ENCODE results near the gene NTSR2. TPM values are rescaled to one million over a fixed set of nuclear protein-coding genes. Genes with fewer than 3 reads are reported as not detected.
A peak's percentile ranks its signal among the peaks of the same experiment; 100 is the strongest.

Gene NTSR2
- total RNA-seq, 1 donor from 2014 or later = not detected

DNA sequence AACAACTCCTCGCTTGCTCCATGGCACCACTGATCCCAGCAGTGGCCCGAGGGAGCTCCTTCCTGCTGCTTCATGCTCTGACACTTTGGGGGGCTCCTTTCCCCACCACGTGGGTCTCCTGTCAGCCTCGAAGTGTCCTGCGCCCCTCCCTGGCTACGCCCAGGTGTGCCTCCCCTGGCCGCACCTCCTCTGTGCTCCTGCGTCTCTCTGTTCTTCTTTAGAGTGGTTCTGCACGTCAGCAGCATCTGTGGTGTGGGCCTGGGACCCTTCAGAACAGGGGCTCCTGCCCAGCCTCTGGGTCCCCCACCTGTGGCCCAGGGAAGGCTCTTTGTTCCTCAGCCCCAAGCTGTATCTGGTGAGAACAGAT lies 26.7 kb upstream of the NTSR2 start:
- peaks cover 3% of the 10 kb centered on the region for H3K4me1 Mint-ChIP-seq (ENCODE audit: low read depth)
- H3K9me3 Mint-ChIP-seq = no peaks in the 10 kb centered on the region
- peaks cover 6% of the 10 kb centered on the region for H3K27me3 Mint-ChIP-seq (ENCODE audit: low read depth)
- no peaks in the 10 kb centered on the region for H3K36me3 Mint-ChIP-seq (ENCODE audit: low read depth)
- H3K27ac Mint-ChIP-seq = no peak overlapping the region
- no peak for DNase-seq (ENCODE audit: low spot score)
- H3K4me3 Mint-ChIP-seq (ENCODE audit: low read depth) = no peak overlapping the region
- intact Hi-C loops (cut with micrococcal nuclease) = no loop called here

DNA sequence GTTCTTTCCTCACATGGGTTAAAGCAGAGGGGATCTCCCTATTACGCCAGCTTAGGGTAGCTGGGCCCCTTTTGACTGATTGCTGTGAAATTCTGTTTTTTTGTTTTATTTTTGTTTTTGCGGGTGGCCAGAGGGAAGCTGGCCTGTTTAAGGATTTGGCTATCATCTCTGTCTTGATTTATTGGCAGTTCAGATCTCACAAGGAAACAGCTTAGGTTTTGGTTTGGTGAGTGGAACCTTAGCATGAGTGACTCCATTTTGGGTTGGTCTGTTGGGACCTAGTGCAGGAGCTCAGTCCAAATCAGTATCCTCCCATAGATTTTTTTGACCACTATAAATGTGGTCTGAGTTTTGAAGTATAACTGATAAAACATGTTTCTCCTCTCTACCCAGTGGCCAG lies 25.6 kb upstream of the NTSR2 start:
- H3K36me3 Mint-ChIP-seq (ENCODE audit: low read depth) = no peaks in the 10 kb centered on the region
- no peaks in the 10 kb centered on the region for H3K9me3 Mint-ChIP-seq
- intact Hi-C loops (cut with micrococcal nuclease) = no loop called here
- peaks cover 6% of the 10 kb centered on the region for H3K27me3 Mint-ChIP-seq (ENCODE audit: low read depth)
- H3K27ac Mint-ChIP-seq = no peak overlapping the region
- no peak for DNase-seq (ENCODE audit: low spot score)
- H3K4me1 Mint-ChIP-seq (ENCODE audit: low read depth) = peaks cover 3% of the 10 kb centered on the region
- H3K4me3 Mint-ChIP-seq (ENCODE audit: low read depth) = no peak overlapping the region

DNA sequence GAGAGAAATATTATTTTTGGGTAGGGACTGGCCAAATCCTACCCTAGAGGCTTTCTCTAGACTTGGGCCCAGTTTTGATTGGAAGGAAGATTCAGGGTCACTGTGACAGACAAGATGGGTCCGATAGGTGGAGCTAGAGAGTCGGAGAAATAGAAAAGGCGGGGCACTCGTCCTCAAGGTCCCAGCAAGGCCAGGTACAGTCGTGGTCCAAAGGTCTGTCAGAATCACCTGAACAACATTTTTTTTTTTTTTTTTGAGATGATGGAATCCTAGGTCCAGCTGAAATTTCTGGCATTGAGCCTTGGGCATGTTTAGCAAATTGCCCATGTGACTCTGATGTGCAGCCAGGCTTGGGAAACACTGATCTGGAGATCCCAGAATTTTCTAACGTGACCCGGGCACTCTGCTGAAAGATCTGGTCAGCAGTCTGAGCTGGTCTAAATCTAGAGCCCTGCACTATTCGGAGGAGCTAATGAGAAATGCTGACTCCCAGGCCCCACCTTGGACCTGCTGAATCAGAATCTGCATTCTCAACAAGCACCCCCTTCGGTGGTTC lies 23.0 kb upstream of the NTSR2 start:
- H3K9me3 Mint-ChIP-seq = no peaks in the 10 kb centered on the region
- H3K36me3 Mint-ChIP-seq (ENCODE audit: low read depth) = no peaks in the 10 kb centered on the region
- intact Hi-C loops (cut with micrococcal nuclease) = loop anchor here (1.0 kb wide), 1 partner anchor 86 kb away; no protein-coding TSS in a partner anchor
- H3K4me3 Mint-ChIP-seq (ENCODE audit: low read depth) = no peak overlapping the region
- H3K4me1 Mint-ChIP-seq (ENCODE audit: low read depth) = peaks cover 12% of the 10 kb centered on the region
- peak; percentile 50 for DNase-seq (ENCODE audit: low spot score)
- no peak overlapping the region for H3K27ac Mint-ChIP-seq
- H3K27me3 Mint-ChIP-seq (ENCODE audit: low read depth) = peaks cover 8% of the 10 kb centered on the region

DNA sequence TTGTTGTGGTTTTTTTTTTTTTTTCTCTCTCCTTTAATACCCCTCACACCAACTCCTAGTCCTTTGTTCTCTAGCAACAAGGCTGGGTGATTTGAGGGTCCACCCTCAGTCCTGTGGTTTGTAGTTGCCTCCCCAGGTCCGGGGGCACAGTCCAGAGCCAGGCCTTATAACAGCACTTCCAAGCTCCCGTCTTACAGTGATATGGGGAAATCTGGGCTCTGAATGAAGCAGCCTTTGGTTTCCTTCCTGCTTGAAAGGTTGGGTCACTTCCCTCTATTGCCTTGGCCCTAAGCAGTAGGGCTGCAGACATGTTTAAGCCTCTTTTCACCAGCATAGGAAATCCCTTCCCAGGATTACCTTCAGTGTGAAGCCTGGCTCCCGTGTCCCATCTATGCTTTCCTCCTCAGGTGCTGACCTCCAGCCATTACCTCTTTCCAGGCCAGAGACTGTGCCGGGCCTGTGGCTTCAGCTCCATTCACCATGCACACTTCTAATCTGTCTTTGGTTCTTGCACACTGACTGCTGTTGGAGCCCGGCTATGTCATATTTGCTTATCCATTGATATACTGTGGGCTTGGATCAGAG lies 21.2 kb upstream of the NTSR2 start:
- Mint-ChIP-seq H3K9me3 (no peaks in the 10 kb centered on the region), H3K4me3 (ENCODE audit: low read depth) (no peak overlapping the region), H3K27me3 (ENCODE audit: low read depth) (peaks cover 13% of the 10 kb centered on the region), H3K27ac (no peak overlapping the region), H3K4me1 (ENCODE audit: low read depth) (peaks cover 16% of the 10 kb centered on the region), H3K36me3 (ENCODE audit: low read depth) (no peaks in the 10 kb centered on the region)
- no peak for DNase-seq (ENCODE audit: low spot score)
- intact Hi-C loops (cut with micrococcal nuclease) = no loop called here

DNA sequence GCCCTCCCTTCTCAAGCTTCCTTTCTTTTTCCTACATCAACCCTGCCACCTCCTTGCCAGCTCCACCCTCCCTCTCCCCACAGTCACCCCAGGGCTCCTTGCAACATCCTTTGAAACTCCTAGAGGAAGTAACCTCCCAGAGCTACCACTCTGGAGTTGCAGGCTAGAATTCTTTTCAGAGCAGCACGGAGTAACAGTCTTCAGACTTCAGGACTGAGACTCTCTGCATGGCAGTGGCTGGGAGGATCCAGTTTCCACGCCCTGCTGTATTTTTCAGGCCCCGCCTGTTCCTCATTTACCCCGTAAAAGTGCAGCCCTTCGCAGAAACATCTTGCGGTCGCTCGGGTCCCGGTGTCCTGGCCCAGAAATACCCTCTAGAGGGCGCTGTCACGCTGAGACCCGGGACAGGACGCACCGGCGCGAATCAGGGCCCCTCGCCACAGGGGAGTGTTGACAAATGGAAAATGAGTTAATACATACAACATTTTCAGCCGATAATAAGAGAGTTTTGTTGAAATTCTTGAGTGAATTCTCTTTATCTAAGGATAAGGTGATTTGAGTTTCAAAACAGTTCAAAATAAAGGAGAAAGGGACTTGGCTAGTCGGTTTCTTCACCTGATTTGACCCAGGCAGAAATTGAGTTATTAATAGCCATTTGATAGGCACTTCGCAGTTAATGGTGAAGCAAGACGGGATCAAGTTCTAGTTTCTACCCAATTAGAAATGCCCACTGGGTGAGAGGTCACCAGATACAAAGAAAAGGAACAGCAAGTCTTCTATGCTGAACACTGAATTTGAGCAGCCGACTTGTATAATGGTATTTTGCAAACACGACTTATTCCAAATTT lies 18.5 kb upstream of the NTSR2 start:
- peak overlapping the region; percentile 51 for H3K4me3 Mint-ChIP-seq (ENCODE audit: low read depth)
- H3K27me3 Mint-ChIP-seq (ENCODE audit: low read depth) = peaks cover 13% of the 10 kb centered on the region
- DNase-seq (ENCODE audit: low spot score) = peak; percentile 82
- peaks cover 16% of the 10 kb centered on the region for H3K4me1 Mint-ChIP-seq (ENCODE audit: low read depth)
- peak overlapping the region; percentile 59 for H3K27ac Mint-ChIP-seq
- no peaks in the 10 kb centered on the region for H3K9me3 Mint-ChIP-seq
- H3K36me3 Mint-ChIP-seq (ENCODE audit: low read depth) = no peaks in the 10 kb centered on the region
- intact Hi-C loops (cut with micrococcal nuclease) = loop anchor here (1.0 to 5.0 kb wide), 3 partner anchors 57 to 1034 kb away; no protein-coding TSS in a partner anchor

DNA sequence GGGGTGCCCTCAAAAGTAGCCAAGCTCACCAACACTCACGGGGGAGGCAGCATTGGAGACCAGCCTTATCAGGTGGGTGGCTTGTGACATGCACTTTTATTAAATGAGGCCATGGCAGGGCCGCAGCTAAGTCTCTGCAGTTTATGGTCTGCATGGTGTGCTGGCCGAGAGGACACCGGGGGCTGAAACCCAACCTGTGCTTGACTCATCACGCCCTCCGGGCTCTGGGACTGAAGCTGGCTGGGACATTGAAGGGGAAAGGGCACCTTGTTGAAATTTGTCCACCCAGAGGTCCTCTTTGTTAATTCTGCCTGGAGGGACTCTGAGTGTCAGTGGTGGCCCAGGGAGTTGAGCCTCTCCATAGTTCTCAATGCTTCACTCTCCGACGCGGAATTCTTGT lies 17.7 kb upstream of the NTSR2 start:
- Mint-ChIP-seq H3K4me3 (ENCODE audit: low read depth) (no peak overlapping the region), H3K27me3 (ENCODE audit: low read depth) (peaks cover 16% of the 10 kb centered on the region), H3K9me3 (no peaks in the 10 kb centered on the region), H3K36me3 (ENCODE audit: low read depth) (no peaks in the 10 kb centered on the region), H3K4me1 (ENCODE audit: low read depth) (peaks cover 13% of the 10 kb centered on the region), H3K27ac (no peak overlapping the region)
- DNase-seq (ENCODE audit: low spot score) = no peak
- intact Hi-C loops (cut with micrococcal nuclease) = loop anchor here (1.0 to 5.0 kb wide), 3 partner anchors 58 to 1035 kb away; no protein-coding TSS in a partner anchor

DNA sequence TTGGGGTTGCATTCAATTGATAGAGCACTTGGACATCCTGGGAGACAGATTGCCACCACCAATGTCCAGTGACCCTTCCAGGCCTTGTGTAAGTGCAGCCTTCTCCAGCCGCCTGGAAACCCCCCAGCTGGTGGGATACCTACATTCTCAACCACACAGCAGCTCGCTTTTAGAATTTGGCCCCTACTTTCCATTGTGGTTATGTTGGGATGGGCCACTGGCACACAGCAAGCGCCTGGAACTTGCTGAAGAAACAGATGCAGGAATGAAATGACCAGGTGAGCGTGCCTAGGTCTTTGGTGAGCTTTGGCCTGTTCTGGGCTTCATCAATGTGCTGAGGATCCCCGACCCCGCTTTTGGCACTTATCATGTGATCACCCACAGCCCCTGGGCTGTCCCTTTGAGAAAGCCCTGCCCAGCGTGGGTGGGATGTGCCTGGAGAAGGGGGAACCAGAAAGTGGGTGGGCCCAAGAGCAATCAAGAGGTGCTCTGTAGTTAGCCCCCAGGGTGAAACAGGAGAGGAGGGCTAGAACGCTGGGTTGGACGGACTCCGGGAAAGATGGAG lies 16.0 kb upstream of the NTSR2 start:
- Mint-ChIP-seq H3K36me3 (ENCODE audit: low read depth) (no peaks in the 10 kb centered on the region), H3K27ac (no peak overlapping the region), H3K4me3 (ENCODE audit: low read depth) (no peak overlapping the region), H3K4me1 (ENCODE audit: low read depth) (peaks cover 18% of the 10 kb centered on the region), H3K9me3 (no peaks in the 10 kb centered on the region), H3K27me3 (ENCODE audit: low read depth) (peaks cover 20% of the 10 kb centered on the region)
- DNase-seq (ENCODE audit: low spot score) = no peak
- intact Hi-C loops (cut with micrococcal nuclease) = loop anchor here (5.0 kb wide), 1 partner anchor 1036 kb away; no protein-coding TSS in a partner anchor

DNA sequence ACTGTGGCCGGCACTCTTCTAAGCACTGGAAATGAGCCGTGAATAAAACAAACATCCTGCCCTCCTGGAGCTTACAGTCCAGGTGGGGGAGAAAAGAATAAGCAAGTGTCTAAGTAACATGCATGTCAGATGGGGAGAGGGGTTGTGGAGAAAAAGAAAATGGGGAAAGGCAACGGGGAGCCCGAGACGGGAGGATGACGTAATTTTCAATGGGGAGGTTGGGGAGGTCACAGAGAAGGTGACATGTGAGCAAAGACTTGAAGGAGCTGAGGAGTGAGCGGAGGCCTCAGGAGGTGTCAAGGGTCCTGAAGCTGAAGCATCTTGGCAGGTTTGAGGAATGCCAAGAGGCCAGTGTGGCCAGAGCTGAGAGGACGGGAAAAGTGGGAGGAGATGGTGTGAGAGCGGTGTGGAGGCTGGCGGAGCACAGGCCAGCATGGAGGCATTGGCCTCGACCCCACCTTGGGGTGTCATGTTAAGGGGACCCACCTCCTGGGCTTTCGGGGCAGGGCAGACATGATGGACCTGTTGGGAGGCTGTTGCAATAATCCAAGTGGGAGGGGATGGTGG lies 15.0 kb upstream of the NTSR2 start:
- Mint-ChIP-seq H3K36me3 (ENCODE audit: low read depth) (no peaks in the 10 kb centered on the region), H3K27me3 (ENCODE audit: low read depth) (peaks cover 20% of the 10 kb centered on the region), H3K4me1 (ENCODE audit: low read depth) (peaks cover 18% of the 10 kb centered on the region), H3K4me3 (ENCODE audit: low read depth) (no peak overlapping the region), H3K27ac (no peak overlapping the region), H3K9me3 (no peaks in the 10 kb centered on the region)
- intact Hi-C loops (cut with micrococcal nuclease) = loop anchor here (5.0 kb wide), 3 partner anchors 208 to 1037 kb away; a partner anchor contains a TSS
- no peak for DNase-seq (ENCODE audit: low spot score)

DNA sequence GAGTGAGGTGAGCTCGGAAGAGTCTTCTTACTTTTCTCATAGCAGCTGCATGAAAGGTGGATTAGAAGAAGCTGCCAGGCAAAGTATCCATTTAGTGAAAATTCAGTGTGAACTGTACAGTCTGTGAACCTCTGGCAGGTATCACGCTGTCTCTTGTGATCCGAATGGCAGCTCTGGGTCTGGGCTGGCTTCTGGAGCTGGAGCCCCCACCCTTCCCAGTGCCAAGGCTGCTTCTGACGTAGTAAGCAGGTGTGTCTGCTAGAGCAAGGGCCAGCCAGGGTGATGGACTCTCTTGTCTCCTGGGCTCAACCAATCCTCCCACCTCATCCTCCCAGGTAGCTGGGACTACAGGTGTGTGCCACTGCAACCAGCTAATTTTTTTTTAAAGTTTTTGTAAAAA lies 14.0 kb upstream of the NTSR2 start:
- no peak for DNase-seq (ENCODE audit: low spot score)
- no peak overlapping the region for H3K27ac Mint-ChIP-seq
- H3K9me3 Mint-ChIP-seq = no peaks in the 10 kb centered on the region
- no peaks in the 10 kb centered on the region for H3K36me3 Mint-ChIP-seq (ENCODE audit: low read depth)
- peaks cover 25% of the 10 kb centered on the region for H3K27me3 Mint-ChIP-seq (ENCODE audit: low read depth)
- H3K4me1 Mint-ChIP-seq (ENCODE audit: low read depth) = peaks cover 18% of the 10 kb centered on the region
- intact Hi-C loops (cut with micrococcal nuclease) = loop anchor here (5.0 kb wide), 2 partner anchors 207 to 552 kb away; a partner anchor contains a TSS
- H3K4me3 Mint-ChIP-seq (ENCODE audit: low read depth) = no peak overlapping the region

DNA sequence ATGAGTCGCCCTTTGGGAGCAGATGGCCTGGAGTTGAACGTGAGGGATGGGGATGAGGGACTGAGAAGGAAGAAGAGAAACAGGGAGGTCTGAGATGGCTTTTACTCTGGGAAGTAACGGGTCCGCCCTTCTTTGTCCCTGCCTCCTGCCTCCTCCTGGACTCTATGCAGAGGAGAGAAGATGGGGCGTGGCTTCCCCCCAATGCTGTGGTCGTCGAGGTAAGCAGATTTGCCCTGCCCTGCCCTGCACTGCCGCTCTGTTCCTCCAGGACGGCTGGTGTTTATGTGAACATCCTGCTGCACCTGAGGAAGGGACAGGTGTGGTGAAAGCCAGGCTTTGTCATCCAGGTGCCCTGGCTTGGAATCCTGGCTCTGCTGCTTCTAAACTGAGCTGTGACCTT lies 13.5 kb upstream of the NTSR2 start:
- Mint-ChIP-seq H3K36me3 (ENCODE audit: low read depth) (no peaks in the 10 kb centered on the region), H3K27me3 (ENCODE audit: low read depth) (peaks cover 27% of the 10 kb centered on the region), H3K27ac (no peak overlapping the region), H3K4me3 (ENCODE audit: low read depth) (no peak overlapping the region), H3K4me1 (ENCODE audit: low read depth) (peaks cover 13% of the 10 kb centered on the region), H3K9me3 (no peaks in the 10 kb centered on the region)
- DNase-seq (ENCODE audit: low spot score) = no peak
- intact Hi-C loops (cut with micrococcal nuclease) = loop anchor here (5.0 kb wide), 2 partner anchors 206 to 551 kb away; a partner anchor contains a TSS

DNA sequence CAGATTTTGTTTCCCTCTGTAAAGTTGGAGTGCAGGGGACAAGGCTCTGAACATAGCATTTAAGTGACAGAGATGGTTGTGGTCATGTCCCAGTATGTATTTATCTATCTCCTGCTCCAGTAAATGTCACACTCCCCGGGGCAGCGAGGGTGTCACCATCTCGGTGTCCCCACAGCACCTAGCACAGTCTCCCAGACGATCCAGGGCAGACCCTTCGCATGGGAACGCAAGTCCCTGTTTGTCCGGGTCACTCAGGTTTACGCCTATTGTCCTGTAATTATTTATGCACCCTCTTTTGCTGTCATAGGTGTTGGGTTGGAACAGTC lies 12.6 kb upstream of the NTSR2 start:
- no peaks in the 10 kb centered on the region for H3K9me3 Mint-ChIP-seq
- peaks cover 30% of the 10 kb centered on the region for H3K27me3 Mint-ChIP-seq (ENCODE audit: low read depth)
- H3K27ac Mint-ChIP-seq = no peak overlapping the region
- DNase-seq (ENCODE audit: low spot score) = no peak
- intact Hi-C loops (cut with micrococcal nuclease) = loop anchor here (5.0 kb wide), 2 partner anchors 205 to 550 kb away; a partner anchor contains a TSS
- no peak overlapping the region for H3K4me3 Mint-ChIP-seq (ENCODE audit: low read depth)
- H3K4me1 Mint-ChIP-seq (ENCODE audit: low read depth) = peaks cover 6% of the 10 kb centered on the region
- no peaks in the 10 kb centered on the region for H3K36me3 Mint-ChIP-seq (ENCODE audit: low read depth)

DNA sequence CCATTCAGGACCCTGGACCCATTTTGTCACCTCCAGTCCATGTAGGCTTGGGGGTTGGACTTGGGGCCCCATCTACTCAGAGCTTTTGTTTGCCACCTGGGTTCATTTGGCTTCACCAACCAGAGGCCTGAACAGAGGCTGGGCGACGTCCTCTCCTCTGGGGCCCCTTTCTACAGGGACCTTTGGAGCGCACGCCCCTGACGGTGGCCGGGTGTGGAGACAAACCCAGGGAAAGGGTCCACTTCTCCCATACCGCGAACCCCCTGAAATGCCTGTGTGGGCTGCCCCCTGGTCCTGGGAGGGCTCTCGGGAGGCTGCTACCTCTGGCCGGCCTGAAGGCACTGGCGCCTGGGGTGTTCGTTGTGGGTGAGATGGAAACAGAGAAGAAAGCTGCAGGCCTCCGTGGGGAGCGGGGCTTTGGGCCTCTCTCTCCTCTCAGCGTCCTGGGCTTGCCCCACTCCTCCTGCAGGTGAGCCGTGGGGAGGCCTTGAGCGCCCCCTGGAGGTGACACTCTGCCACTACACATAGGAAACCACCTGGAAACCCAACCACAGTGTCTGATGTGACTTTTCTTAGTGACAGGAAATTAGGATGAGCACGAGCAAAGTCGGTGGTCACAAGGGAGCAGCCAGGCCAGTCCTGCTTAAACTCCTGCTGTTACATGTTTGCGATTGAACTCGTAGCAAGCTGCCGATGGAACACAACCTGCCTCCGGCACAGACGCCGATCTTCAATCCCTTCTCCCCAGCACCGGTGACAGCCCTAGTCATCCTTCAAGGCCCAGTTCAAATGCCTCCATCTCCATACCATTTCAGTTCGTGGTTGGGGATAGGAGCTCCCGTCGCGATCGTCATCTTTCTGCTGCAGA lies 12.0 kb upstream of the NTSR2 start:
- Mint-ChIP-seq H3K36me3 (ENCODE audit: low read depth) (no peaks in the 10 kb centered on the region), H3K27ac (no peak overlapping the region), H3K27me3 (ENCODE audit: low read depth) (peaks cover 29% of the 10 kb centered on the region), H3K4me3 (ENCODE audit: low read depth) (no peak overlapping the region), H3K4me1 (ENCODE audit: low read depth) (peaks cover 5% of the 10 kb centered on the region), H3K9me3 (no peaks in the 10 kb centered on the region)
- DNase-seq (ENCODE audit: low spot score) = peak; percentile 52
- intact Hi-C loops (cut with micrococcal nuclease) = loop anchor here (5.0 kb wide), 2 partner anchors 205 to 550 kb away; a partner anchor contains a TSS
